Thoracic aorta (tissue), 2 donors: ENCODE results near the gene DGLUCY. TPM values are rescaled to one million over a fixed set of nuclear protein-coding genes. Genes with fewer than 3 reads are reported as not detected.
A peak's percentile ranks its signal among the peaks of the same experiment; 100 is the strongest.

Source experiments
- ATAC-seq: fragments of 150-250 bp; one replicate; pipeline ENCODE4 v1.8.0; 2017; ENCODE audit warnings: low read depth; ENCODE audit not compliant: insufficient number of reproducible peaks, low FRiP score
- DNase-seq: peaks from one replicate; pipeline ENCODE4 v3.0.0-alpha.2; 2020; ENCODE audit warnings: low spot score
- H3K27ac ChIP-seq, 2 donors: fragments of 200-600 bp; sonication (generic); 1 replicate in 1 of 2; 2 replicates in 1 of 2; pipeline ENCODE4 v1.5.1; 2016; ENCODE audit warnings: mild to moderate bottlenecking in 2 of 2, moderate library complexity in 2 of 2
- H3K27me3 ChIP-seq: fragments of 200-600 bp; sonication (generic); replicated peaks from 2 replicates; pipeline ENCODE4 v1.6.0; 2016; ENCODE audit warnings: mild to moderate bottlenecking; ENCODE audit not compliant: insufficient read depth
- H3K36me3 ChIP-seq: fragments of 200-600 bp; sonication (generic); one replicate; pipeline ENCODE4 v1.5.1; 2016
- H3K4me1 ChIP-seq, 2 donors: fragments of 200-600 bp; sonication (generic); 1 replicate in 1 of 2; 2 replicates in 1 of 2; pipeline versions ENCODE4 v1.5.1 to v1.6.0; 2016; ENCODE audit warnings: low read depth in 2 of 2, mild to moderate bottlenecking in 1 of 2; ENCODE audit not compliant: control insufficient read depth in 1 of 2
- H3K4me3 ChIP-seq: fragments of 200-600 bp; sonication (generic); 2 replicates; pipeline ENCODE4 v1.5.1; 2016; ENCODE audit warnings: mild to moderate bottlenecking
- H3K9me3 ChIP-seq: fragments of 200-600 bp; sonication (generic); 2 replicates; pipeline ENCODE4 v1.5.1; 2016
- total RNA-seq, 2 donors: library from RNA; depleted of rRNA; stranded (reverse); fragments of >200 nt; gene quantifications; one replicate each; pipeline versions ENCODE4 v1.1.0 to v1.2.3, GENCODE V29; 2016
- TF ChIP-seq, protein P1 (sequence below): fragments of 200-600 bp; sonication (generic); IDR thresholded peaks from one replicate; pipeline ENCODE4 v1.5.1; 2019; ENCODE audit warnings: antibody characterized with exemption

DGLUCY gene
- total RNA-seq, 2 donors from 2014 or later, result 24.4 to 36.7 TPM

- peak; percentile 52 for ATAC-seq
Observed at GRCh38 chr14:91108941-91109611, 4.8 kb upstream of the DGLUCY start.

GRCh38 chr14:91111443-91111842 lies 2.4 kb upstream of the DGLUCY start:
- no peaks in the 10 kb centered on the region for H3K27me3 ChIP-seq
- peaks cover 27 to 45% of the 10 kb centered on the region in 2 donors for H3K4me1 ChIP-seq
- H3K9me3 ChIP-seq, result no peaks in the 10 kb centered on the region
- TF ChIP-seq, protein P1, sequence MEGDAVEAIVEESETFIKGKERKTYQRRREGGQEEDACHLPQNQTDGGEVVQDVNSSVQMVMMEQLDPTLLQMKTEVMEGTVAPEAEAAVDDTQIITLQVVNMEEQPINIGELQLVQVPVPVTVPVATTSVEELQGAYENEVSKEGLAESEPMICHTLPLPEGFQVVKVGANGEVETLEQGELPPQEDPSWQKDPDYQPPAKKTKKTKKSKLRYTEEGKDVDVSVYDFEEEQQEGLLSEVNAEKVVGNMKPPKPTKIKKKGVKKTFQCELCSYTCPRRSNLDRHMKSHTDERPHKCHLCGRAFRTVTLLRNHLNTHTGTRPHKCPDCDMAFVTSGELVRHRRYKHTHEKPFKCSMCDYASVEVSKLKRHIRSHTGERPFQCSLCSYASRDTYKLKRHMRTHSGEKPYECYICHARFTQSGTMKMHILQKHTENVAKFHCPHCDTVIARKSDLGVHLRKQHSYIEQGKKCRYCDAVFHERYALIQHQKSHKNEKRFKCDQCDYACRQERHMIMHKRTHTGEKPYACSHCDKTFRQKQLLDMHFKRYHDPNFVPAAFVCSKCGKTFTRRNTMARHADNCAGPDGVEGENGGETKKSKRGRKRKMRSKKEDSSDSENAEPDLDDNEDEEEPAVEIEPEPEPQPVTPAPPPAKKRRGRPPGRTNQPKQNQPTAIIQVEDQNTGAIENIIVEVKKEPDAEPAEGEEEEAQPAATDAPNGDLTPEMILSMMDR, result no peak
- no peak overlapping the region for H3K4me3 ChIP-seq
- DNase-seq, result no peak
- H3K27ac ChIP-seq, result no peak overlapping the region
- ATAC-seq, result no peak
- H3K36me3 ChIP-seq, result no peaks in the 10 kb centered on the region

More at GRCh38 chr14:91108941-91109611, 4.8 kb upstream of the DGLUCY start:
- H3K4me1 ChIP-seq, result peaks cover 16 to 28% of the 10 kb centered on the region in 2 donors
- H3K4me3 ChIP-seq, result peak overlapping the region; percentile 36
- TF ChIP-seq, protein P1, result no peak
- no peak for DNase-seq
- no peaks in the 10 kb centered on the region for H3K36me3 ChIP-seq
- no peaks in the 10 kb centered on the region for H3K27me3 ChIP-seq
- H3K9me3 ChIP-seq, result no peaks in the 10 kb centered on the region
- H3K27ac ChIP-seq, result peak overlapping the region in 1 of 2 donors; percentile 19

GRCh38 chr14:91112194-91112593 lies 1.7 kb upstream of the DGLUCY start:
- H3K4me1 ChIP-seq, result peaks cover 32 to 48% of the 10 kb centered on the region in 2 donors
- no peak for DNase-seq

GRCh38 chr14:91114079-91115065 lies 499 bp downstream of the DGLUCY start:
- Histone ChIP-seq H3K4me1 (peaks cover 24 to 39% of the 10 kb centered on the region in 2 donors), H3K27ac (peak overlapping the region; percentile 64 to 67), H3K9me3 (no peaks in the 10 kb centered on the region), H3K27me3 (no peaks in the 10 kb centered on the region), H3K36me3 (no peaks in the 10 kb centered on the region), H3K4me3 (peak overlapping the region; percentile 84)
- DNase-seq, result no peak
- ATAC-seq, result peak; percentile 78
- TF ChIP-seq, protein P1, result no peak

More at GRCh38 chr14:91112194-91112593, 1.7 kb upstream of the DGLUCY start:
- Histone ChIP-seq H3K27me3 (no peaks in the 10 kb centered on the region), H3K4me3 (no peak overlapping the region), H3K36me3 (no peaks in the 10 kb centered on the region), H3K27ac (no peak overlapping the region), H3K9me3 (no peaks in the 10 kb centered on the region)
- no peak for ATAC-seq
- TF ChIP-seq, protein P1, result no peak
